MM.1S (cell line): ENCODE measurements around the gene MYO1F.

ENCODE experiments used
- CTCF ChIP-seq: fragments of 300-600 bp; sonication (generic); IDR thresholded peaks from 2 replicates; pipeline ENCODE4 v1.5.1; 2016; ENCODE audit warnings: antibody characterized with exemption, low read length, mixed read lengths
- EZH2 ChIP-seq: fragments of 300-600 bp; sonication (generic); optimal IDR thresholded peaks from 2 replicates; pipeline ENCODE3; 2017; ENCODE audit warnings: low read depth, mild to moderate bottlenecking, antibody characterized with exemption, low read length, mixed read lengths
- EZH2phosphoT487 ChIP-seq: fragments of 300-600 bp; sonication (generic); IDR thresholded peaks from 2 replicates; pipeline ENCODE4 v1.6.1; 2018; ENCODE audit warnings: antibody characterized with exemption, low read length

- TF ChIP-seq CTCF (no peak), EZH2 (no peak), EZH2phosphoT487 (no peak)
These were observed 73.7 kb downstream of the MYO1F start for GRCh38 chr19:8503510-8503909.
